ENCODE measurements around the gene DCUN1D2.

GRCh38 chr13:113411216-113412023 is 79.1 kb downstream of the DCUN1D2 start:
- no peak for TF ChIP-seq POLR2A (IDR thresholded peaks at IDR 0.05)
- TF ChIP-seq, protein P1, sequence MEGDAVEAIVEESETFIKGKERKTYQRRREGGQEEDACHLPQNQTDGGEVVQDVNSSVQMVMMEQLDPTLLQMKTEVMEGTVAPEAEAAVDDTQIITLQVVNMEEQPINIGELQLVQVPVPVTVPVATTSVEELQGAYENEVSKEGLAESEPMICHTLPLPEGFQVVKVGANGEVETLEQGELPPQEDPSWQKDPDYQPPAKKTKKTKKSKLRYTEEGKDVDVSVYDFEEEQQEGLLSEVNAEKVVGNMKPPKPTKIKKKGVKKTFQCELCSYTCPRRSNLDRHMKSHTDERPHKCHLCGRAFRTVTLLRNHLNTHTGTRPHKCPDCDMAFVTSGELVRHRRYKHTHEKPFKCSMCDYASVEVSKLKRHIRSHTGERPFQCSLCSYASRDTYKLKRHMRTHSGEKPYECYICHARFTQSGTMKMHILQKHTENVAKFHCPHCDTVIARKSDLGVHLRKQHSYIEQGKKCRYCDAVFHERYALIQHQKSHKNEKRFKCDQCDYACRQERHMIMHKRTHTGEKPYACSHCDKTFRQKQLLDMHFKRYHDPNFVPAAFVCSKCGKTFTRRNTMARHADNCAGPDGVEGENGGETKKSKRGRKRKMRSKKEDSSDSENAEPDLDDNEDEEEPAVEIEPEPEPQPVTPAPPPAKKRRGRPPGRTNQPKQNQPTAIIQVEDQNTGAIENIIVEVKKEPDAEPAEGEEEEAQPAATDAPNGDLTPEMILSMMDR (IDR thresholded peaks at IDR 0.05) = no peak

Measured in upper lobe of left lung (tissue), 4 donors.